Osteocyte (in vitro differentiated cells): ENCODE results near the gene KIF1A. TPM values are rescaled to one million over a fixed set of nuclear protein-coding genes. Genes with fewer than 3 reads are reported as not detected.
"Not testable (repeated sequence)": the region's sequence is repeated elsewhere in the genome, so short reads cannot be mapped to it uniquely, and the experiment has no call there.

Source experiments
- DNase-seq: peaks from one replicate; pipeline ENCODE4 v3.0.0; 2021; ENCODE audit warnings: mixed read lengths; ENCODE audit not compliant: unreplicated experiment; ENCODE audit errors: extremely low spot score
- H3K27ac Mint-ChIP-seq: one replicate; pipeline ENCODE4 v1.8.0; 2021; ENCODE audit warnings: mild to moderate bottlenecking, mixed read lengths; ENCODE audit not compliant: unreplicated experiment
- H3K27me3 Mint-ChIP-seq: one replicate; pipeline ENCODE4 v1.8.0; 2021; ENCODE audit warnings: mixed read lengths; ENCODE audit not compliant: unreplicated experiment
- H3K36me3 Mint-ChIP-seq: one replicate; pipeline ENCODE4 v1.8.0; 2021; ENCODE audit warnings: mixed read lengths; ENCODE audit not compliant: unreplicated experiment
- H3K4me1 Mint-ChIP-seq: one replicate; pipeline ENCODE4 v1.8.0; 2021; ENCODE audit warnings: mixed read lengths; ENCODE audit not compliant: unreplicated experiment
- H3K4me3 Mint-ChIP-seq: one replicate; pipeline ENCODE4 v1.8.0; 2021; ENCODE audit warnings: mild to moderate bottlenecking, moderate library complexity, mixed read lengths; ENCODE audit not compliant: unreplicated experiment
- H3K9me3 Mint-ChIP-seq: one replicate; pipeline ENCODE4 v1.8.0; 2021; ENCODE audit warnings: mixed read lengths; ENCODE audit not compliant: unreplicated experiment
- total RNA-seq: library from RNA; stranded (reverse); gene quantifications from 2 replicates; pipeline ENCODE4 v1.2.1, GENCODE V29; 2021
- TF ChIP-seq, protein P1 (sequence below): fragments of 200-600 bp; sonication (generic); IDR thresholded peaks from 2 replicates; pipeline ENCODE4 v1.5.0; 2021; ENCODE audit warnings: antibody characterized with exemption, mild to moderate bottlenecking, moderate library complexity

KIF1A gene
- total RNA-seq, 1 donor from 2014 or later = 5.6 TPM

DNA sequence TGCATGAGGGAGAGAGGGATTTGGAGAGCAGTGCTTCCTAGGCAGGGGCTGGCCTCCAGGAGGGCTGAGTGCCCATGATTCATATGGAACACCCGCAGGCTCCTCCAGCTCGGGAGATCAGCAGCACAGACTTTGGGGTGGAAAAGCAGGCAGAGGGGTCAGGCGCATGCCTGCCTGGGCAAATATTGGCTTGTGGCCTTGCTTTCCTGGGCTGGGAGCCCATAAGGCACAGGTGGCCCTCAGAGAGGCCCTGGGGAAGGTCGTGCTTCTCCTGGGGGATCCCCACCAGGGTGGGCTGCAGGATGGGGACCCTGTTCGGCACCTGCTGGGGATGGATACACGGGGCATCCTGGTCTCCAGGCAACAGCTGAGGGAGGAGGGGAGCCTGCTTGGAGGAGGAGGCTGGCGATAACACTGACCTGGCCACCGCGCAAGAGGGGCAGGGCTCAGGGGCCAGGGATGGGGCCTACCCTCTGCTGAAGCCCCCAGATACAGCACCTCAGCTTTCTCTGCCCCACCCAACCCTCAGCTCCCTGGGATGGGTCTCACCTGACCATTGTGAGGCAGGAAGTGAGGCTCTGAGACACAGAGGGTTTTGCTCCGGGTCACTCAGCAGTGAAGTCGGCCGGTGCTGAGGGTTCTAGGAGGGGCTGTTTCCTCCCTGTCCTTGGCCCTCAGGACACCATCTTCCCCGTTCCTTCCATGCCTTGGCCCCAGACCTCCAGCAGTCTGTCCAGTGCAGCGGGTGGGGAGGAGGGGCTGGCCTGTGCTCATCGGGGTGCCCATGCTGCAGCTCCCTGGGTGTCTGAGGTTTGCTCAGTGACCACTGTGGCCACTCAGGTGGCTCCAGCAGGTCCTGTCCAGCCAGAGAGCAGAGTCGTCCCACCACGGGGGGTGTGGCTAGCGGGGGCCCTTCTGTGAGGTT lies 116.3 kb downstream of the KIF1A start:
- no peak overlapping the region for H3K27ac Mint-ChIP-seq
- H3K9me3 Mint-ChIP-seq = no peaks in the 10 kb centered on the region
- peaks cover 31% of the 10 kb centered on the region for H3K27me3 Mint-ChIP-seq
- no peak for DNase-seq
- H3K4me3 Mint-ChIP-seq = no peak overlapping the region
- no peaks in the 10 kb centered on the region for H3K36me3 Mint-ChIP-seq
- TF ChIP-seq, protein P1, sequence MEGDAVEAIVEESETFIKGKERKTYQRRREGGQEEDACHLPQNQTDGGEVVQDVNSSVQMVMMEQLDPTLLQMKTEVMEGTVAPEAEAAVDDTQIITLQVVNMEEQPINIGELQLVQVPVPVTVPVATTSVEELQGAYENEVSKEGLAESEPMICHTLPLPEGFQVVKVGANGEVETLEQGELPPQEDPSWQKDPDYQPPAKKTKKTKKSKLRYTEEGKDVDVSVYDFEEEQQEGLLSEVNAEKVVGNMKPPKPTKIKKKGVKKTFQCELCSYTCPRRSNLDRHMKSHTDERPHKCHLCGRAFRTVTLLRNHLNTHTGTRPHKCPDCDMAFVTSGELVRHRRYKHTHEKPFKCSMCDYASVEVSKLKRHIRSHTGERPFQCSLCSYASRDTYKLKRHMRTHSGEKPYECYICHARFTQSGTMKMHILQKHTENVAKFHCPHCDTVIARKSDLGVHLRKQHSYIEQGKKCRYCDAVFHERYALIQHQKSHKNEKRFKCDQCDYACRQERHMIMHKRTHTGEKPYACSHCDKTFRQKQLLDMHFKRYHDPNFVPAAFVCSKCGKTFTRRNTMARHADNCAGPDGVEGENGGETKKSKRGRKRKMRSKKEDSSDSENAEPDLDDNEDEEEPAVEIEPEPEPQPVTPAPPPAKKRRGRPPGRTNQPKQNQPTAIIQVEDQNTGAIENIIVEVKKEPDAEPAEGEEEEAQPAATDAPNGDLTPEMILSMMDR = no peak
- H3K4me1 Mint-ChIP-seq = no peaks in the 10 kb centered on the region

DNA sequence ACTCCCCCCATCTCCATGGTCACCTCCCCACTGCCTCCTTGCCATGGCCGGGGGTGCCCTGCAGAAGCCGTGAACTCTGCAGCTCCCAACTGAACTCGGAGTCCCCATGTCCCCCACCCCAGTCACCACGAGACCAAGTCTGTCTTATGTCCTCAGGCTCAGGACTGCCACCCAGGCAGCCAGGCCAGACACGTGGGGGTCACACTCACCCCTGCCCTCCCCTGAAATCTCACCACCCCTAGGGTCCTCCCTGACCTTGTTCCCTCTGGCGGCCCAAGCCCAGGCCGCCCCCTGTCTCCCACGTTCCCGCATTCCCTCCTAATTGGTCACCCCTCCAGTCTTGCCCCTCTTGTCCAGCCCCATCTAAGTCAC lies 117.4 kb downstream of the KIF1A start:
- no peaks in the 10 kb centered on the region for H3K4me1 Mint-ChIP-seq
- no peak overlapping the region for H3K4me3 Mint-ChIP-seq
- TF ChIP-seq, protein P1 = no peak
- DNase-seq = no peak
- H3K27ac Mint-ChIP-seq = no peak overlapping the region
- H3K36me3 Mint-ChIP-seq = no peaks in the 10 kb centered on the region
- H3K27me3 Mint-ChIP-seq = peaks cover 21% of the 10 kb centered on the region
- no peaks in the 10 kb centered on the region for H3K9me3 Mint-ChIP-seq

DNA sequence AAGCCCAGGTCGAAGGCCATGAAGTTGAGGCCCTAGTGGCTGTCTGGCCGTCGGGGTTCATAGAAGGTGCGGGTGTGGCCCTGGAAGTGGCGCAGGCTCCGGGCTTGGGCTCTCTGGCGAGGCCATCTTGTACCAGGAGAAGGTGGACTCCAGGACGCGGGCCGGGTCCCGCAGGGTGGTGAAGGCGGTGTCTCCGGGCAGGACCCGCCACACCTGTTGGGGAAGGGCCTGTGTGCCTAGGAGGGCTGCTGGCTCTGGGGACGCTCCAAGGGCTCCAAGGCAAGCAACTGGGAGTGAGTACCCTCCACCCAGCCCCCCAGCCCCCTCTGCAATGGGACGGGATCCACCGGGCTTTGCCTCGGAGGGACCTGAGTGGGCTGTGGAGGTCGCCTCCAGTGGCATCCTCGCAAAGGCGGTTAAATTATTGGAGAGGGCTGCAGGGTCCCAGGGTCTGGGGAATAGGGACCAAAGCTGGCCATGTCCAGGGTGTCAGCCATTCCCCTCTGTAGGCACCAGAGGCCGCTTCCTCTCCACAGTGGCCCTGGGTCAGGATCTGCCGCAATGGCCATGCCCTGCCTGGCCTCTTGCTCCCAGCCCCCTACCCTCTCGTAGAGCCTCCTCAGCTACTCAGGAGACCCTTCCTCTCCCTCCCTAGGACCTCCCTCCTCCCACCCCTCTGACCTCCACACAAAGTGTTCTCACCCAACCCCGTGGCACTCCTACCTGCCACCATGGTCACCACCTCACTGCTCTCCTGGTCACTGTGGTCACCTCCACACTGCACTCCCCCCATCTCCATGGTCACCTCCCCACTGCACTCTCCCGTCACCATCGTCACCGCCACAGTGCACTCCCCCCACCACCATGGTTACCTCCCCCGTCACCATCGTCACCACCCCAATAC lies 118.0 kb downstream of the KIF1A start:
- no peaks in the 10 kb centered on the region for H3K9me3 Mint-ChIP-seq
- H3K4me3 Mint-ChIP-seq = no peak overlapping the region
- peaks cover 14% of the 10 kb centered on the region for H3K27me3 Mint-ChIP-seq
- DNase-seq = no peak
- H3K4me1 Mint-ChIP-seq = no peaks in the 10 kb centered on the region
- no peak overlapping the region for H3K27ac Mint-ChIP-seq
- TF ChIP-seq, protein P1 = no peak
- H3K36me3 Mint-ChIP-seq = no peaks in the 10 kb centered on the region

DNA sequence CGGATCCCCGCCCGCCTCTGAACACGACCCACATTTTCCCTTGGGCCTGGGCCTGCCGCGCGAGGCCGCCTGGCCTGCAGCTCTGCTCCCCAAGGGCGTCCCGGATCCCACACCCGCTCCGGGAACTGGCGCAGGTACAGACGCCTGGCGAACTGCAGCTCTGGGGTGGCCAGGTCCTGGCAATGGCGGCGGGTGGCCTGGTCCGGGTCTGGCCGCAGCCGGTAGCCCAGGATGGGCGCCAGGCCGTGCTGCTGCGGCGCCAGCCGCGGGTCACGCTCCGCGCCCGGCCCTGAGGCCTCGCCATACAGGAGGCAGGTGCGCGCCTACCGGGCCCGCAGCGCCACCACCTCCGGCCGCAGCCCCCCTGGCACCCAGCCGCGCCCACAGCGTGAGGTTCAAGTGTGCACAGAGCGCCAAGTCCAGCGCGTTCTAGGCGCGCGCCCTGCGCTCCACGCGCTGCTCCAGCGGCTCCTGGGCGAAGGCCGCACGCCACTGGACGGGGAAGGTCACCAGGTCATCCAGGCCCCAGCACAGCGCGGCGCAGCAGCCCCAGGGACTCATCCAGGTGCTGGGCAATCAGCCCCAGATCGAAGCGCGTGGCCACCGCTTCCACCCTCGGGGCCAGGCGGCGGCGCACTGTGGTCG lies 118.8 kb downstream of the KIF1A start:
- H3K9me3 Mint-ChIP-seq = no peaks in the 10 kb centered on the region
- no peaks in the 10 kb centered on the region for H3K36me3 Mint-ChIP-seq
- TF ChIP-seq, protein P1 = no peak
- no peak overlapping the region for H3K4me3 Mint-ChIP-seq
- no peaks in the 10 kb centered on the region for H3K4me1 Mint-ChIP-seq
- DNase-seq = no peak
- H3K27me3 Mint-ChIP-seq = peaks cover 12% of the 10 kb centered on the region
- no peak overlapping the region for H3K27ac Mint-ChIP-seq

DNA sequence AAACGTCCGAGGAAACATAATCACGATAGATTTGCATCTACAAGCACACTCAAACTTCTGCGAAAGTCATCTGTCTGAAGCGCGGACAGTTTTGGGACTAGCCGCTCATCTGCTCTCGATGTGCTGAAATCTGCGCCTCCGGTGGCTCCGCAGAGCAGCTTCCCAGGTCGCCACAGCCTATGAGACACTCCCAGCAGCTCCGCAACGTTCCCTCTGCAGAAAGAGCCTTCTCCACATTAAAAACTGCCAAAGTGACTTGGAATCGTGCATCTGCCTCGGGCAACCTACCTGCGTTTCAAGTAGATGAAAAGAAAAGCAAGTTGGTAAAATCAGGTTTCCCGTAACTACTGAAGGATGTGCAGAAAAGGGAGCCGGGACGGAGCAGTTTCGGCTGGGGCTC lies 119.4 kb downstream of the KIF1A start:
- H3K27me3 Mint-ChIP-seq, H3K36me3 Mint-ChIP-seq: not testable (repeated sequence)

DNA sequence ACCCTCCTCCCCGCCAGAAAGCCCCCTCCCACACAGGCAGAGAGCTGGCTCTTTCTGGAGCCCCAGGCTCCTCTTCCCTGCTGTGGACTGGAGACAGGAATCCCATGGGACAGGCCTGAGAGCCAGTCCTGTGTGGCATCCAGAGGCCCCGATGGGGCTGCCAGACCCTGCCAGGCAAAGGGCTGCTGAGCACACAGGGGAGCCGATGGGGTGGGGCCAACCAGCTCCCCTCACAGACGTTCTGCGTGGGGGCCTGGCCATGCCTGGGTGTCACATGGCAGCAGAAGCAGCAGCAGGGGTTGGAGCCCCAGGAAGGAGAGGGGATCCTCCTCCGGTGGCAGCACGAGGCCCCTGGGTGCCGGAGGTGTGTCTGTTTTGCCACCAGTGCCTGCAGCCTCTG lies 120.2 kb downstream of the KIF1A start:
- H3K36me3 Mint-ChIP-seq, H3K27me3 Mint-ChIP-seq, DNase-seq, H3K9me3 Mint-ChIP-seq, H3K4me3 Mint-ChIP-seq, H3K4me1 Mint-ChIP-seq, H3K27ac Mint-ChIP-seq: not testable (repeated sequence)

More for the DNA sequence above, 119.4 kb downstream of the KIF1A start:
- not testable (repeated sequence) for H3K4me1 Mint-ChIP-seq, DNase-seq, H3K4me3 Mint-ChIP-seq, H3K27ac Mint-ChIP-seq, H3K9me3 Mint-ChIP-seq

DNA sequence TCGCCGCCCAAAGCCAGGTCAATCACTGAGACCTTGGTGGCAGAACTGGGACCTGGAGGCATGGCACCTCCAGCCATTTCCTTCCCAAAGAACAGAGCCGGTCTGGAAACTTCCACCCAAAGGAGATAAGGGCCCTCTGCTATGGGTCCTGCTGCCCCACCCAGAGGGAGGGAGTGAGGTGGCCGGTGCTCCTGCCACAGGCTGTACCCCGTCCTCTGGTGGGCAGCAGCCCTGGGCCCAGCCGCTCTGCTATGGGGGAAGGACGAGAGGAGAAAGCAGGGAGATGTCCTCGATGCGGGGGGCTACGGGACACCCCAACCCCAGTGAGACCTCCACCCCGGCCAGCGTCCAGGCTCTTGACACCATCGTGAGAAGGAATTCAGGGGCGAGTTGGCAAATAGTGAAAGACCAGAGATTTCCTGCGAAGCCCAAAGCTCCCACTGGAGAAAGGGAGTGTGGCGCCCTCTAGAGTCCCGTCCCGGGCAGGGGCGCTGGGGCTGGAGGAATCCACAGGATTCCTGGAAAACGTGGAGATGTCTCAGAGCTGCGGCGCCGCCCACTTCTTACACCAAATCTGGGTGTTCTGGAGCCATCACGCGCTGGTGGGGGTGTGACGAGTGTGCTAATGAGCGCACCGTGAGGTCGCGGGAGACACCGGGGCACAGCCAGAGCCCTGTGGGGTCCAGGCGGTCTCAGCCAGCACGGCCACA lies 121.0 kb downstream of the KIF1A start:
- DNase-seq, H3K27me3 Mint-ChIP-seq, H3K4me1 Mint-ChIP-seq, H3K36me3 Mint-ChIP-seq, H3K4me3 Mint-ChIP-seq, H3K27ac Mint-ChIP-seq, H3K9me3 Mint-ChIP-seq: not testable (repeated sequence)
